ENCODE measurements around the gene MAST2. TPM values are rescaled to one million over a fixed set of nuclear protein-coding genes. Genes with fewer than 3 reads are reported as not detected.
A peak's percentile ranks its signal among the peaks of the same experiment; 100 is the strongest.
"Not testable (repeated sequence)": the region's sequence is repeated elsewhere in the genome, so short reads cannot be mapped to it uniquely, and the experiment has no call there.

Gene MAST2
- total RNA-seq, 4 donors from 2014 or later: 31.1 to 76.9 (median 73.4) TPM

DNA sequence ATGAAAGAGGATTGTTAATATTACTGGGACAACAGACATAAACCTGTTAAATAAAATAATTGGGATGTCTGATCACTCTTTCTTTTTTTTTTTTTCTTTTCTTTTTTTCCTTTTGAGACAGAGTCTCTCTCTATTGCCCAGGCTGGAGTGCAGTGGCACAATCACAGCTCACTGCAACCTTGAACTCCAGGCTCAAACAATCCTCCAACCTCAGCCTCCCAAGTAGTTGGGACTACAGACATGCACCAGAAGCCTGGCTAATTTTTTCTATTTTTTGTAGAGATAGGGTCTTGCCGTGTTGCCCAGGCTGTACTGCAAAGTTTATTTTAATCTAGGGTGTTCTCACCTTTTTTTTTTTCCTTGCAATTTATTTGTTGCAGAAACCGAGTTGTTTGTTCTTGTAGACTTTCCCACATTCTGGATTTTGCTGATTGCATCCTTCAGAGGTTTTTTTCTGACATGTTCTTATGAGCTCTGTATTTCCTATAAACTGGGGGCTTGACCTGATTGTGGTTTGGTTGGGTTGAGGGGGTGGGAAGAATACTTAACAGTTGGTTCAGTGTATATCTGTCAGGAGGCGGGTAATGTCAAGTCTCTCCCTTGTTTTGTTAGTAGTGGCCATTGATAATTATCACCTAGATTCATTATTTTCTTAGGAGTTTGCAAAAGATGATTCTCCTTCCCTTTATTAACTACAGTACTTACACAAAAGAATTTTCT is 125.2 kb downstream of the MAST2 start:
- H3K4me1 ChIP-seq: peaks cover 0 to 43% (median 3%) of the 10 kb centered on the region in 3 donors
- TF ChIP-seq EP300 (IDR thresholded peaks at IDR 0.05): no peak
- no peak for TF ChIP-seq POLR2AphosphoS5 (IDR thresholded peaks at IDR 0.05)
- TF ChIP-seq POLR2A (IDR thresholded peaks at IDR 0.05): no peak
- TF ChIP-seq, protein P1, sequence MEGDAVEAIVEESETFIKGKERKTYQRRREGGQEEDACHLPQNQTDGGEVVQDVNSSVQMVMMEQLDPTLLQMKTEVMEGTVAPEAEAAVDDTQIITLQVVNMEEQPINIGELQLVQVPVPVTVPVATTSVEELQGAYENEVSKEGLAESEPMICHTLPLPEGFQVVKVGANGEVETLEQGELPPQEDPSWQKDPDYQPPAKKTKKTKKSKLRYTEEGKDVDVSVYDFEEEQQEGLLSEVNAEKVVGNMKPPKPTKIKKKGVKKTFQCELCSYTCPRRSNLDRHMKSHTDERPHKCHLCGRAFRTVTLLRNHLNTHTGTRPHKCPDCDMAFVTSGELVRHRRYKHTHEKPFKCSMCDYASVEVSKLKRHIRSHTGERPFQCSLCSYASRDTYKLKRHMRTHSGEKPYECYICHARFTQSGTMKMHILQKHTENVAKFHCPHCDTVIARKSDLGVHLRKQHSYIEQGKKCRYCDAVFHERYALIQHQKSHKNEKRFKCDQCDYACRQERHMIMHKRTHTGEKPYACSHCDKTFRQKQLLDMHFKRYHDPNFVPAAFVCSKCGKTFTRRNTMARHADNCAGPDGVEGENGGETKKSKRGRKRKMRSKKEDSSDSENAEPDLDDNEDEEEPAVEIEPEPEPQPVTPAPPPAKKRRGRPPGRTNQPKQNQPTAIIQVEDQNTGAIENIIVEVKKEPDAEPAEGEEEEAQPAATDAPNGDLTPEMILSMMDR (IDR thresholded peaks at IDR 0.05): no peak
- peak overlapping the region in 2 of 4 donors; percentile 5 to 41 for H3K27ac ChIP-seq
- no peaks in the 10 kb centered on the region for H3K27me3 ChIP-seq
- no peaks in the 10 kb centered on the region for H3K36me3 ChIP-seq
- ATAC-seq: no peak
- no peak overlapping the region for H3K4me3 ChIP-seq
- no peaks in the 10 kb centered on the region for H3K9me3 ChIP-seq
- WGBS, 2 donors (ENCODE audit: low coverage in 1 of 2): 88 to 90% methylated on average over 2 to 3 of the region's 3 CpGs

DNA sequence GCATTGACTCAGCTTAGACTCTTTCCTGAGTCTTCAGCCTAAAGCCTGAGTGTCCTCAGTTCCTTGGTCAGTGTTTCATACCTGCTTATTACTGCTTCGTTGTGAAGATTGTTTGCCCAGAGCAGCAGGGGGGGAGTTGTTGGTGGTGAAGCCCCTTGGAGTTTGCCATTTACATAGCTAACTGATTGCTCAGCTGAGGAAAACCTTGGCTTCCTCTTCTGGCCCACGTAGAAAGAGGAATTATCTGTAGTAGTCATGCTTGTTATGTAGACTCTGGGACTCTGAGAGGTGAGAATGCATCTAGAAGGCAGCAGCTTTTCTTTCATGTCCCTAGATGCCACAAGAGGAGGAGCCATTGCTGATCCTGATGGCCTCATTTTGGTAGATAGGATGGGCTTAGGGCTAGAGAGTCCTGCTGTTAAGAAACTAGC is 125.9 kb downstream of the MAST2 start:
- no peaks in the 10 kb centered on the region for H3K36me3 ChIP-seq
- peaks cover 0 to 43% (median 3%) of the 10 kb centered on the region in 3 donors for H3K4me1 ChIP-seq
- 11% methylated on average over 2 of the region's 2 CpGs; no CpG with 5 or more reads in 1 of the 2 donors for WGBS, 2 donors (ENCODE audit: low coverage in 1 of 2)
- H3K4me3 ChIP-seq: no peak overlapping the region
- TF ChIP-seq POLR2AphosphoS5 (IDR thresholded peaks at IDR 0.05) (peak; percentile 36), EP300 (IDR thresholded peaks at IDR 0.05) (no peak)
- TF ChIP-seq, protein P1 (IDR thresholded peaks at IDR 0.05): no peak
- no peaks in the 10 kb centered on the region for H3K9me3 ChIP-seq
- peak overlapping the region in 3 of 4 donors; percentile 5 to 41 (median 14) for H3K27ac ChIP-seq
- peak; percentile 53 for ATAC-seq
- H3K27me3 ChIP-seq: no peaks in the 10 kb centered on the region

DNA sequence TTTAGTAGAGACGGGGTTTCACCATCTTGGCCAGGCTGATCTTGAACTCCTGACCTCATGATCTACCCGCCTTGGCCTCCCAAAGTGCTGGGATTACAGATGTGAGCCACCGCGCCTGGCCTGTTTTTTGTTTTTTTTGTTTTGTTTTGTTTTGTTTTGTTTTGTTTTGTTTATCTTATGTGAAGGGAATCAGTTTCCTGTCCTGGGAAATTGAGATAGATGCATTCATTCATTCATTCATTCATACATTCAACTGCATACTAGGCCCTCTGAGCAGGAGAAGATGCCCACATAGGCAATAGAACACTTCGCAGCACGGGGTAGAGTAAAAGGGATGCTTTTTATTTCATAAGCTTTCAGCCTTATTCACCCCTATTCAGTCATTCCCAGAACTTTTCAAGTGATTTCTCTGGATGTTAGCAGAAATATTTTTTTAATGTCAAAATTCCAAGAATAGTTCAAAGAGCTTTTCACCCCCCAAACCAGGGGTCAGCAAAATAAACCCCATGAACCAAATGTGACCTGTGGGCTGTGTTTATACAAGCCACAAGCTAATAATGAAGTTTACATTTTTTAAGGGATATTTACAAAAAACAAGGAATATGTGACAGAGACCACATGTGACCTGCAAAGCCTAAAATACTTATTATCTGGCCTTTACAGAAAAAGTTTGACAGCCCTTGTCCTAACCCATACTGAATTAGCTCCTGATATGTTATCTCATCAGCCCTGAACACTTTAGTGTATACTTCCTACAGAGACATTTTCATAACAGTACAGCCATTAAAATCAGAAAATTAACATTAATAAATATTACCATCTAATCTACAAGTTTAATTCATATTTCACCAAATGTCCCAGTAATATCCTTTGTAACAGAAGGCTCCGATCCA is 127.1 kb downstream of the MAST2 start:
- TF ChIP-seq, protein P1 (IDR thresholded peaks at IDR 0.05): no peak
- no peak for TF ChIP-seq POLR2A (IDR thresholded peaks at IDR 0.05)
- ATAC-seq: no peak

DNA sequence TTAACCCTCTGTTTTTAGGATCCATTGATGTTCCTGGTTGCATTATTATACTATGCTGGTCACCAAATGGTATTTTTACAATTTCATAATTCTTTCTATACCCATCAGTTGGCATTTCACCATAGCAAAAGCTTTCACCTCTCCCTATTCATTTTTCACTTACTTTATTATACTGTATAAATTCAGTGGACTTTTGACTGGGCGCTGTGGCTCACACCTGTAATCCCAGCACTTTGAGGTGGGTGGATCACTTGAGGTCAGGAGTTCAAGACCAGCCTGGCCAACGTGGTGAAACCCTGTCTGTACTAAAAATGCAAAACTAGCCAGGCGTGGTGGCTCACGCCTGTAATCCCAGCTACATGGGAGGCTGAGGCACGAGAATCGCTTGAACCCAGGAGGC is 128.8 kb downstream of the MAST2 start:
- not testable (repeated sequence) for H3K27ac ChIP-seq, H3K9me3 ChIP-seq, H3K4me3 ChIP-seq, H3K27me3 ChIP-seq, H3K36me3 ChIP-seq, ATAC-seq
- 93% methylated on average over 5 of the region's 6 CpGs; no CpG with 5 or more reads in 1 of the 2 donors for WGBS, 2 donors (ENCODE audit: low coverage in 1 of 2)
- H3K4me1 ChIP-seq: peaks cover 0 to 26% (median 3%) of the 10 kb centered on the region in 3 donors

More for the DNA sequence above, 127.1 kb downstream of the MAST2 start:
- Histone ChIP-seq H3K9me3 (no peaks in the 10 kb centered on the region), H3K27me3 (no peaks in the 10 kb centered on the region), H3K27ac (no peak overlapping the region), H3K4me3 (no peak overlapping the region), H3K4me1 (peaks cover 0 to 35% (median 3%) of the 10 kb centered on the region in 3 donors), H3K36me3 (no peaks in the 10 kb centered on the region)
- 81% methylated on average over 5 to 6 of the region's 7 CpGs for WGBS, 2 donors (ENCODE audit: low coverage in 1 of 2)

DNA sequence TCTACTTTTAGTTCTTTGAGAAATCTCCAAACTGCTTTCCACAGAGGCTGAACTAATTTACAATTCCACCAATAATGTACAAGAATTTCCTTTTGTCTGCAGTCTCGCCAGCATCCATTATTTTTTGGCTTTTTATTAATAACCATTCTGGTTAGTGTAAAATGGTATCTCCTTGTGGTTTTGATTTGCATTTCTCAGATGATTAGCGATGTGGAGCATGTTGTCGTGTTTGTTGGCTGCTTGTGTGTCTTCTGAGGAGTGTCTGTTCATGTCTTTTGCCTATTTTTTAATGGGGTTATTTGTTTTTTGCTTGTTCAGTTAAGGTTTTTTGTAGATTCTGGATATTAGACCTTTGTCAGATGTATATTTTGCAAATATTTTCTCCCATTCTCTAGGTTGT is 131.5 kb downstream of the MAST2 start:
- Histone ChIP-seq H3K9me3 (no peaks in the 10 kb centered on the region), H3K27me3 (no peaks in the 10 kb centered on the region), H3K4me1 (peaks cover 0 to 15% (median 0%) of the 10 kb centered on the region in 3 donors), H3K27ac (no peak overlapping the region), H3K4me3 (no peak overlapping the region), H3K36me3 (no peaks in the 10 kb centered on the region)
- WGBS, 2 donors (ENCODE audit: low coverage in 1 of 2): 88 to 92% methylated on average over 3 of the region's 3 CpGs
- no peak for ATAC-seq
- TF ChIP-seq, protein P1 (IDR thresholded peaks at IDR 0.05): no peak
- no peak for TF ChIP-seq POLR2A (IDR thresholded peaks at IDR 0.05)
- no peak for TF ChIP-seq POLR2AphosphoS5 (IDR thresholded peaks at IDR 0.05)
- no peak for TF ChIP-seq EP300 (IDR thresholded peaks at IDR 0.05)
